ENCODE results near the gene PHAF1. TPM values are rescaled to one million over a fixed set of nuclear protein-coding genes. Genes with fewer than 3 reads are reported as not detected.

The PHAF1 gene
- total RNA-seq, 4 donors from 2014 or later: 23.3 to 63.4 (median 48.9) TPM

DNA sequence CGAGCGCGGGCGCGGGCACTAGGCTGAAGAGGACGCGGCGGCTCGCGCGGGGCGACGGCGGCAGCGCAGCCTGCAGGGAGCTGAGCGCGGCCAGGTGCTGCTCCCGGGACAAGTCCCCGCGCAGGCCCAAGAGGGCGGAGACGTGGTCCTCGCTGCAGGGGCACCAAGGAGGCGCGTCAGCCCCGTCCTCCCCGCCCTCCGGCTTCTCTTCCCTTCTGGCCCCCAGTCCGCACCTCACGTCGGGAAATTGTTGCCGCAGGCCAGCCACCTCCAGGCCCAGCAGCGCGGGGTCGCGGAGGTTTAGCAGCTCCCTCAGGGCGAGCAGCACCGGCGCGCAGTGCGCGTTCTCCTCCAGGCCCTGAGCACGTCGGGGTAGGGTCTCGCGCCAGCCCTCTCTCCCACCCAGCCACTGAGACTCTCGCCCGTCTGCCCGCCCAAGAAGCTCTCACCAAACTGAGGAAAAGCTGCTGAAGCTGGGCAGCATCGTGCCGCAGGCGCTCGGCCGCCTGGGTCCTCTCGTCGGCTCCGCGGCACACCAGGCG is 74.8 kb downstream of the PHAF1 start:
- in situ Hi-C loops (cut with MboI; ENCODE audit: low sequenced_read_pairs in 4 of 4) (no loop called here), intact Hi-C loops (cut with DNase I; ENCODE audit: low total_unique reads) (loop anchor here (1.0 kb wide), 1 partner anchor 25 kb away; the partner anchor contains the start of genes FBXL8 and TRADD)
- H3K4me1 ChIP-seq: peaks cover 15 to 31% of the 10 kb centered on the region in 2 donors
- DNase-seq: no peak
- no peaks in the 10 kb centered on the region for H3K27me3 ChIP-seq
- no peak for TF ChIP-seq POLR2A (IDR thresholded peaks at IDR 0.05)
- TF ChIP-seq, protein P1, sequence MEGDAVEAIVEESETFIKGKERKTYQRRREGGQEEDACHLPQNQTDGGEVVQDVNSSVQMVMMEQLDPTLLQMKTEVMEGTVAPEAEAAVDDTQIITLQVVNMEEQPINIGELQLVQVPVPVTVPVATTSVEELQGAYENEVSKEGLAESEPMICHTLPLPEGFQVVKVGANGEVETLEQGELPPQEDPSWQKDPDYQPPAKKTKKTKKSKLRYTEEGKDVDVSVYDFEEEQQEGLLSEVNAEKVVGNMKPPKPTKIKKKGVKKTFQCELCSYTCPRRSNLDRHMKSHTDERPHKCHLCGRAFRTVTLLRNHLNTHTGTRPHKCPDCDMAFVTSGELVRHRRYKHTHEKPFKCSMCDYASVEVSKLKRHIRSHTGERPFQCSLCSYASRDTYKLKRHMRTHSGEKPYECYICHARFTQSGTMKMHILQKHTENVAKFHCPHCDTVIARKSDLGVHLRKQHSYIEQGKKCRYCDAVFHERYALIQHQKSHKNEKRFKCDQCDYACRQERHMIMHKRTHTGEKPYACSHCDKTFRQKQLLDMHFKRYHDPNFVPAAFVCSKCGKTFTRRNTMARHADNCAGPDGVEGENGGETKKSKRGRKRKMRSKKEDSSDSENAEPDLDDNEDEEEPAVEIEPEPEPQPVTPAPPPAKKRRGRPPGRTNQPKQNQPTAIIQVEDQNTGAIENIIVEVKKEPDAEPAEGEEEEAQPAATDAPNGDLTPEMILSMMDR (IDR thresholded peaks at IDR 0.05 in 4 of 5, conservative IDR thresholded peaks at IDR 0.05 in 1 of 5): no peak
- peak overlapping the region; percentile 65 to 88 (median 70) for H3K4me3 ChIP-seq
- no peaks in the 10 kb centered on the region for H3K9me3 ChIP-seq
- ATAC-seq: peak in 1 of 2 donors; percentile 18
- H3K36me3 ChIP-seq: no peaks in the 10 kb centered on the region
- H3K27ac ChIP-seq: peak overlapping the region; percentile 85 to 97 (median 95)

DNA sequence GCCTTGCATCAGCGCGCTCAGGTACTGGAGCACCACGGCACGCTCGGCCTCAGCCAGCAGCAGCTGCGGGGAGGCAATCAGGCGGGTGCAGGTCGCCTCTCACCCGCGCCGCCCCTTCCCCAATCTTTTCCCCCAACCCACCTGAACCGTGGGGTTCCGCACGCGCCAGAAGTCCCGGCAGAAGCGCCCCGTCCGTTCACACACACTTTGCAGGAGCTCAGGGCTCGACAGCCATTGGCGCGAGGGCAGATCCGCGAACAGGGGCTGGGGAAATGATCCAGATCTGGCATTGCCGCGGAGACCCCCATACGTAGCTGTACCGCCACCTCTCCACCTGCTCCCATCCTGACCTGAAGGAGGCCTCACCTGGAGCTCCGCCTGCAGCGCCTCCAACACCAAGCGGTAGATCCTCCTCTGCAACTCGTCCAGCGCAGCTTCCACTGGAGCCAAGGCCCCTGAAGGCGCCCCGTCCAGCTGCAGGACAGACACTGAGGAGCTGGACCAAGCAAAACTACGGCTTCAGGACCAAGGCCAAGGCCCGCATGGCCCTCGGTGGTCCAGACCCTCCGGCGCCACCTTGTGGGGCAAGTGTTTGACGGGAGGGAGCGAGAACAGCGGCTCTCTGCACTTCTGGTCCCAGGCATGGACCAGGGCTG is 75.4 kb downstream of the PHAF1 start:
- Histone ChIP-seq H3K4me1 (peaks cover 15 to 31% of the 10 kb centered on the region in 2 donors), H3K36me3 (no peaks in the 10 kb centered on the region), H3K27ac (peak overlapping the region; percentile 85 to 97 (median 95)), H3K9me3 (no peaks in the 10 kb centered on the region), H3K4me3 (peak overlapping the region; percentile 65 to 88 (median 70)), H3K27me3 (no peaks in the 10 kb centered on the region)
- peak; percentile 44 to 49 for ATAC-seq
- TF ChIP-seq POLR2A (IDR thresholded peaks at IDR 0.05): no peak
- TF ChIP-seq, protein P1 (IDR thresholded peaks at IDR 0.05 in 4 of 5, conservative IDR thresholded peaks at IDR 0.05 in 1 of 5): peak; percentile 78 to 91 (median 83)
- DNase-seq: peak; percentile 80 to 89
- in situ Hi-C loops (cut with MboI; ENCODE audit: low sequenced_read_pairs in 4 of 4): no loop called here
- intact Hi-C loops (cut with DNase I; ENCODE audit: low total_unique reads): loop anchor here (1.0 kb wide), 3 partner anchors 26 to 208 kb away; partner anchors contain the start of genes FBXL8, PHAF1 and TRADD

GRCh38 chr16:67185651-67186134 is 76.0 kb downstream of the PHAF1 start:
- H3K9me3 ChIP-seq: no peaks in the 10 kb centered on the region
- ATAC-seq (no peak), DNase-seq (no peak)
- peak overlapping the region in 2 of 4 donors; percentile 22 to 97 for H3K27ac ChIP-seq
- H3K4me3 ChIP-seq: peak overlapping the region; percentile 3 to 88 (median 67)
- no peaks in the 10 kb centered on the region for H3K36me3 ChIP-seq
- TF ChIP-seq POLR2A (IDR thresholded peaks at IDR 0.05): no peak
- TF ChIP-seq, protein P1 (IDR thresholded peaks at IDR 0.05 in 4 of 5, conservative IDR thresholded peaks at IDR 0.05 in 1 of 5): peak in 2 of 5 experiments; percentile 4 to 7
- in situ Hi-C loops (cut with MboI; ENCODE audit: low sequenced_read_pairs in 4 of 4): no loop called here
- no peaks in the 10 kb centered on the region for H3K27me3 ChIP-seq
- H3K4me1 ChIP-seq: peaks cover 15 to 35% of the 10 kb centered on the region in 2 donors
- intact Hi-C loops (cut with DNase I; ENCODE audit: low total_unique reads): loop anchor here (1.0 kb wide), 2 partner anchors 76 to 208 kb away; partner anchors contain the start of gene PHAF1

GRCh38 chr16:67186550-67186950 is 76.8 kb downstream of the PHAF1 start:
- in situ Hi-C loops (cut with MboI; ENCODE audit: low sequenced_read_pairs in 4 of 4) (no loop called here), intact Hi-C loops (cut with DNase I; ENCODE audit: low total_unique reads) (no loop called here)
- DNase-seq (no peak), ATAC-seq (no peak)
- TF ChIP-seq, protein P1 (IDR thresholded peaks at IDR 0.05 in 4 of 5, conservative IDR thresholded peaks at IDR 0.05 in 1 of 5): no peak
- TF ChIP-seq POLR2A (IDR thresholded peaks at IDR 0.05): no peak
- H3K27me3 ChIP-seq: no peaks in the 10 kb centered on the region
- no peaks in the 10 kb centered on the region for H3K9me3 ChIP-seq
- H3K4me3 ChIP-seq: no peak overlapping the region
- H3K27ac ChIP-seq: no peak overlapping the region
- H3K4me1 ChIP-seq: peaks cover 20 to 41% of the 10 kb centered on the region in 2 donors
- no peaks in the 10 kb centered on the region for H3K36me3 ChIP-seq

Data from gastrocnemius medialis (tissue), 4 donors.